NCI-H1092 treated with DMSO at 0.1 percent for 48 hours (cell line): ENCODE data around the gene PLEKHG3.
A peak's percentile ranks its signal among the peaks of the same experiment; 100 is the strongest.

ENCODE experiments used
- DNase-seq: peaks from one replicate; lab custom pipeline; 2025; lab: John Stamatoyannopoulos, UW

PLEKHG3 gene

GRCh38 chr14:64706593-64707193 lies 2.5 kb downstream of the PLEKHG3 start:
- DNase-seq: no peak

- DNase-seq: no peak
Measured at GRCh38 chr14:64707661-64708060, 3.4 kb downstream of the PLEKHG3 start.

DNA sequence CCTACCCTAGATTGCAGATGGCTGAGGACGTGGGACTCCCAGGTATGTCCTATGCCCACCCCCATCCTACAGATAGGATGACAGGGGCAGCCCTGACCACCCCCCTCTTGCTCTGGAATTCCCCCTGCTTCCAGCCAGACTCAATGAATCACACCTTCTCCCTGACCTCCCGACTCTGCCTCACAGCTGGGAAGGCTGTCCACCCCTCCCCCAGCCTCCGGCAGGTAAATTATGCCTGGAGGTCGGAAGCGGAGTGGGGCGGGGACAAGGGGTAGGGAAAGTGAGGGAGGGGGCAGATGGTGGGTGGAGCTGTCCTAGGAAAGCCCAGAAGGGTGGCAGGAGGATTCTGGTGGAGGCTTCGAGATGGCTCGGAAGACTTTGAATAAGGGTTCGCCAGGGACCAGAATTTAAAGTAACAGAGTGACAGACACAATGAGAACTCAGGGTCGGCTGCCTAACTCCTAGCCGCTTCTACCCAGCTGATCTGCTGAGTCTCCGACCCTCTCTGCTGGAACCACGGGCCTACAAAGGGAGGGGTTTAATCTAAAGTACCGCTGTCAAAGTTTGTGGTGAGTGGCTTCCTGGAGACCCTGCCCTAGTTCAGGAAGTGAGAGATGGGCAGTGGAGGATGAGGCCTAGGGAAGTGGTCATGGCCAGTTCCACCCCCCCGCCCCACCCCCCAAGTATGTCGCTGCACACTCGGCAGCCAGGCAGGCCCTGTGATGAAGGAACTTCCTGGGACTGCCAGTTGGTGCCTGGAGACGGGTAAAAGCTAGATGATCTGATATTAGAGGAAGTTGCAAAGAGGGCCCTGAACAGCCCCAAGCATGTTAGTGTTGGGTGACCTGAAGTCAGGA lies 4.2 kb downstream of the PLEKHG3 start:
- no peak for DNase-seq

- DNase-seq: no peak
Measured at GRCh38 chr14:64709126-64709525, 4.9 kb downstream of the PLEKHG3 start.

DNA sequence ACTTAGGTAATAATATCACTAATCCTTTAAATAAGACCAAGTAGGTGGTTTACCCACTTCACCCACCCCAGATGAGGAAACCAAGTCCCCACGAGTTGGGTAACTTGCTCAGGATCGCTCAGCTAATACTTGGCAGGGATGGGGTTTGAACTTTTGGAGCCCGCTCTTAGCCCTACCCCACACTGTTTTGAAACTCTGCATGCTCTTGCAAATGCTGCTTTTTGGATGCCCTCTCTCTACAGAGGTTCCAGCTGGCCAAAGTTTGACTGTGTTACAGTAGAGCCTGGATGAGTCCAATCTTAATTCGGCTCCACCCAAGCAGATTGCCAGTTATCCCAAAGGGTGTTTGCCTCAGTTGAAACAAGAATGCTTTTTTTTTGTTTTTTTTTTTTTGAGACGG lies 6.8 kb downstream of the PLEKHG3 start:
- no peak for DNase-seq

DNA sequence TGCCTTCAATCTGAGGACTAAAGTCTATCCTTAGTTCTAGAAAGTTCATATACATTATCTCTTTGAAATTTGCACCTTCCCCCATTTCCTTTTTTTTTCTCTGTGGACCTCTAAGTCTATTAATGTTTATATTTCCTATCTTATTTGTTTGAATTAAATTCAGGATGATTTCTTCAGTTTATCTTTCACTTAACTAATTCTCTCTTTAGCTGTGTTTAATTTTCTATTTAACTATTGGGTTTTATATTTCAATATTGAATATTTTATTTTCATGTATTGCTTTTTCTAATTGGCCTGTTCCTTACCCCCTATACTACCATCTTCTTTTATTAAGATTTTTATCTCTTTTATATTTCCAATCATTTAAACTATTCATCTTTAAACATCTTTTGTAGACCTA lies 9.5 kb downstream of the PLEKHG3 start:
- DNase-seq: no peak

- no peak for DNase-seq
Measured at GRCh38 chr14:64714432-64715025, 10.3 kb downstream of the PLEKHG3 start.

DNA sequence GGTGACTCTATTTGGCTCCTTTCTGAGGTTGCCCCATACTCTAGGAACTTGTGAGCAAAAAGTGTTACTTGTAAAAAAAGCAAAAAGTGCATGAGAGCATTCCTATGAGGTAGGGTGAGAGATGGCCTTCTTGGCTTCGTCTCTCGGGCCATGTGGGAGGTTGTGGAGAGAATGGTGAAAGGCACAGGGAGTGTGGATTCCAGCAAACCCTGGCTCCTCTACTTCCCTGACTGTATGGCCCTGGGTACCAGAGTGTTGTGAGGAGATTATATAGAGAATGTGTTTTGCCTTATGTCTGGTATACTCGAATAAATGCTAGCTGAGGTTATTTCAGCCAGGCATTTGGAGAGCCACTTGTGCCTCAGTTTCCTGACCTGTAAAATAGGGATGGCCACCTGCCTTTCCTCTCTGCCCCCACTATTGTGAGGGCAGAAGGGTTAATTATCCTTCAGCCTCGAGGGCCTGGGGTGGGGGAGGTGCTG lies 11.0 kb downstream of the PLEKHG3 start:
- DNase-seq: no peak

- DNase-seq: no peak
Measured at GRCh38 chr14:64715628-64716412, 11.6 kb downstream of the PLEKHG3 start.

DNA sequence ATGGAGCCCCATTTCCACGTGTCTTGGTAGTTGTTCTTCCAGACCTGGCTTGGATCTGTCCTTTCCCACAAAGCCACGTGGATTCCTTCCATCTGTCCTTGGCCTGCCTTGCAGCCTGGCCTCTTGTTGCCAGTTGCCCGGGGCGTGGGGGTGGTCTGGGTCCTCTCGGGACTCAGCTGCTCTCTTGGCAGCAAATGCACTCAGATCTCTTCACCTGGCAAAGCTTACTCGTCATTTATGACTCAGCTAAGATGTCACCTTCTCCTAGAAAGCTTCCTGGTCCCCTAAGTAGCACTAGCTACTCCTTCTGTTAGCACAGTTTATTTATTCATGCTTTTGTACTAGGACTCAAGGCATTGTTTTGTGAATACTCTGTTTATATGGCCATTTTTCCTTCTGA lies 13.6 kb downstream of the PLEKHG3 start:
- peak; percentile 13 for DNase-seq

- no peak for DNase-seq
Measured at GRCh38 chr14:64718762-64719161, 14.5 kb downstream of the PLEKHG3 start.

- DNase-seq: no peak
Measured at GRCh38 chr14:64719601-64720000, 15.4 kb downstream of the PLEKHG3 start.

GRCh38 chr14:64720131-64720576 lies 15.9 kb downstream of the PLEKHG3 start:
- no peak for DNase-seq

DNA sequence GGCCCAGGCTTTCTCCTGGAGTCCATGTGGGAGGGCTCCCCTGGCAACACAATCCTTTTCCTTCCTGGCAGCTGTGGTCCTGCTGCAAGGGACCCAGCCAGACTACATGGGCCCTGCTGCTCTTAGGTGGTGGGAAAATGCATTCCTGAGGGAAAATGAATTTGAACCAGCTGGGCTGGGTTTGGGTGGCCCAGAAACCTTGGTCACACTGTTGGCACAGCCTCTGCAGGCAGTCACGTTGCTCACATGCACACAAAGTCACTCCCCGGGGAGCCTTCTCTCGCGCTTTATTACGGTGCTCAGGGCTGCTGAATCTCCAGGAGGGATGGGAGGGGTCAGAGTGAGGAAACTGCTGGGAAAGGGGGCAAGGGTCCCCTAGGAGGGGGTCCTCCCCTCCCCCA lies 17.2 kb downstream of the PLEKHG3 start:
- no peak for DNase-seq

GRCh38 chr14:64721899-64722298 lies 17.7 kb downstream of the PLEKHG3 start:
- no peak for DNase-seq

- DNase-seq: no peak
Measured at GRCh38 chr14:64722842-64723447, 18.7 kb downstream of the PLEKHG3 start.

DNA sequence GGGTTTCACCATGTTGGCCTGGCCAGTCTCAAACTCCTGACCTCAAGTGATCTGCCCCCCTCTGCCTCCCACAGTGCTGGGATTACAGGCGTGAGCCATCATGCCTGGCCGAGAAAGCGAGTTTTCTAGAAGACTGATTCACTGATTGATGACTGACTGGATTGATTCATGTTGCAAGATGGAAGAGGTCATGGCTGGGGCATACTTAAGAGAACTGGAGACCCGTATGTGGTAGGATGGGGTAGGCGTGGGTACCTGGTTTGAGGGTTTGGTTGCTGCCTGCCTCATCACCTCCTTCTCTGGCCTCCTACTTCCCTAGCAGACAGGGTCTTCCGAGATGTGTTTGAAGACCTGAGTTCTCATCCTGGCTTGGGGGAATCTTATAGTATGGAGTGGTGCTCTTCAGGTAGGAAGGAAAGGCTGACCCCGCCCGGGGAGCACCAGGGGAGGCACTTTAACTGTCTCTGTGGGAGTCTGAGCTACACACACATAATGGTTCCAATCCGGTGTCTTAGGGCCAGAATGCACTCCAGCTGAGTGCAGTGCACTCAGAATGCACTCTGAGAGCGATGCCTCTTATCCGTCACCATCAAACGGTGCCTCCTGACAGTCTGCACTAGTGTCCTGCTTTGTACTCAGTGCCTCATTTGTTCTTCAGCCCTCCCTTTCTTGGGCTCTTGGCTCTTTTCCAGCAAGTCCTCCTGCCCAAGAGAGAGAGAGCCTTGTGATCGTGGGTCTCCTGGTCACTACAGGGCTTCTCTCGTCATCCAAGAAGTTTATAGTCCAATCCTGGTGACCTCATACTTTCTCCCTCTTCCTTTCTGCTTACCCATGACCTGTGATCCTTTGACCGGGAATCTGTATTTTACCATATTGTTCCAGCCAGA lies 19.7 kb downstream of the PLEKHG3 start:
- DNase-seq: no peak

- DNase-seq: no peak
Measured at GRCh38 chr14:64724578-64724930, 20.3 kb downstream of the PLEKHG3 start.

DNA sequence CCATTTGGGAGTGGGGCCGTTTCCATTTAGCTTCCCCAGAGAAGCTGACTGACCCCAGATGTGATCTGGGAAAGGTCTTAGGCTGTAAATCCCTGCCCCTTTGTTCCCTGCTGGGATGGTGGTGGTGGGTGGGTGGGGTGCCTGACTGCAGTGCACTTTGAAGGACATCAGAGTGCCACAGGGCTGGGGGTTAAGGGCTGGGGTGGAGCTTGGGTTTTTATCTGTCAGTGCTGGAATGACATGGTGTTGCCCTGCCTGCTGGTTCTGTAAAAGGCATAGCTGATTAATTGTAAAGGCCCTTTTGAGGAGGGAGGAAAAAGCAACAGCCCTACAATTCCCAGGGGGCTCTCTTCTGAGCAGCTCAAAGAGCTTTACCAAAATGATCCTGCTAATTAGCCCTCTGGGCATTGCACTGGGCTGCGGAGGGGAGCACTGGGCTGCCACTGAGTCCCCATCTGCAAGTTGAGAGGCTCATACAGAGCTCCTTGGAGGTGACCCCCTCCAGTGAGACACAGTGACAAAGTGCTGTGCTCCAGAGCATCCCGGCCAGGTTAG lies 21.1 kb downstream of the PLEKHG3 start:
- peak; percentile 15 for DNase-seq

- DNase-seq: no peak
Measured at GRCh38 chr14:64725879-64726584, 21.8 kb downstream of the PLEKHG3 start.
